Stomach (tissue), 9 donors: ENCODE measurements around the gene EXOC3. TPM values are rescaled to one million over a fixed set of nuclear protein-coding genes. Genes with fewer than 3 reads are reported as not detected.

Experiments
- DNase-seq, 2 donors: peaks; one replicate each; pipeline versions ENCODE4 v3.0.0 to v3.0.0-alpha.2; 2013 to 2019
- H3K27ac ChIP-seq, 5 donors: fragments of 200-600 bp in 4 of 5; sonication (generic) in 4 of 5; one replicate each; pipeline ENCODE4 v1.5.1; 2013 to 2019; ENCODE audit warnings: mild to moderate bottlenecking in 1 of 5, moderate library complexity in 1 of 5
- H3K27me3 ChIP-seq, 3 donors: fragments of 200-600 bp; sonication (generic); one replicate each; pipeline ENCODE4 v1.5.1; 2017 to 2019; ENCODE audit warnings: mixed run types in 1 of 3
- H3K36me3 ChIP-seq, 4 donors: fragments of 200-600 bp; sonication (generic); 1 replicate in 3 of 4; 2 replicates in 1 of 4; pipeline ENCODE4 v1.5.1; 2016 to 2019
- H3K4me1 ChIP-seq, 4 donors: fragments of 200-600 bp; sonication (generic); one replicate each; pipeline ENCODE4 v1.5.1; 2016 to 2019
- H3K4me3 ChIP-seq, 4 donors: fragments of 200-600 bp; sonication (generic) in 3 of 4; one replicate each; pipeline ENCODE4 v1.5.1; 2016 to 2019; ENCODE audit warnings: mild to moderate bottlenecking in 1 of 4
- H3K9me3 ChIP-seq, 4 donors: fragments of 200-600 bp; sonication (generic); one replicate each; pipeline ENCODE4 v1.5.1; 2016 to 2019
- CTCF ChIP-seq, 7 experiments: fragments of 450-650 bp in 4 of 7; fragments of 200-600 bp in 3 of 7; sonication (generic) in 3 of 7; IDR thresholded peaks; one replicate each; pipeline ENCODE4 v1.5.1; 2016 to 2019; ENCODE audit warnings: antibody characterized with exemption in 7 of 7, control low read depth in 2 of 7, mild to moderate bottlenecking in 1 of 7
- EP300 ChIP-seq: sonication (generic); formaldehyde crosslinking; IDR thresholded peaks from one replicate; pipeline ENCODE4 v1.6.1; 2017; ENCODE audit warnings: antibody characterized with exemption
- POLR2A ChIP-seq, 4 donors: fragments of 450-650 bp; IDR thresholded peaks; one replicate each; pipeline ENCODE4 v1.6.1; 2016; ENCODE audit warnings: antibody characterized with exemption in 4 of 4, control low read depth in 2 of 4, mild to moderate bottlenecking in 1 of 4, moderate library complexity in 1 of 4
- POLR2AphosphoS5 ChIP-seq, 3 donors: sonication (generic); formaldehyde crosslinking; IDR thresholded peaks; one replicate each; pipeline ENCODE4 v1.6.1; 2016; ENCODE audit warnings: antibody characterized with exemption in 3 of 3
- whole genome bisulfite sequencing, 5 donors: extraction: QIAGEN DNeasy Blood & Tissue Kit in 3 of 5; methylation state at CpG; one replicate each; pipeline versions ENCODE4 v1.1.5 to v1.1.7; 2013 to 2018; 5-methylcytosine and 5-hydroxymethylcytosine counted together
- intact Hi-C: fragments of 100-400 bp; cut with DNase I; formaldehyde crosslinking; loops from one replicate; pipeline ENCODE4 v1.15.1; 2023; ENCODE audit warnings: low total_unique reads
- polyA plus RNA-seq, 3 donors: library from polyadenylated mRNA; stranded (reverse); fragments of 200-250 nt; gene quantifications; one replicate each; pipeline ENCODE4 v1.2.3, GENCODE V29; 2013
- total RNA-seq, 5 donors: library from RNA; depleted of rRNA; stranded (reverse); fragments of >200 nt; gene quantifications; one replicate each; pipeline versions ENCODE4 v1.1.0 to v1.2.3, GENCODE V29; 2014 to 2016
- donor health status: healthy with polysubstance abuse.
- donor health status: Bipolar disorder and iron deficiency.
- donor health status: healthy.

The EXOC3 gene
- total and polyA plus RNA-seq, 8 donors: 29.9 to 133 (median 59.3) TPM

- WGBS, 5 donors: 79 to 86% (median 82%) methylated on average over 20 of the region's 20 CpGs
- intact Hi-C loops: no loop called here
- H3K9me3 ChIP-seq: no peaks in the 10 kb centered on the region
Measured at GRCh38 chr5:402615-403359, 40.2 kb upstream of the EXOC3 start.

GRCh38 chr5:403995-404394 is 39.0 kb upstream of the EXOC3 start:
- no peak overlapping the region for H3K27ac ChIP-seq
- peaks cover 0 to 25% (median 0%) of the 10 kb centered on the region in 3 donors for H3K27me3 ChIP-seq
- WGBS, 5 donors: 92 to 94% (median 93%) methylated on average over 11 of the region's 11 CpGs
- no peak for TF ChIP-seq CTCF (IDR thresholded peaks at IDR 0.05)
- no peak for TF ChIP-seq EP300
- TF ChIP-seq POLR2A (IDR thresholded peaks at IDR 0.05): no peak
- TF ChIP-seq POLR2AphosphoS5 (IDR thresholded peaks at IDR 0.05): no peak
- H3K4me3 ChIP-seq: no peak overlapping the region
- H3K36me3 ChIP-seq: no peaks in the 10 kb centered on the region
- no peaks in the 10 kb centered on the region for H3K9me3 ChIP-seq
- no peak for DNase-seq
- peaks cover 10 to 18% (median 10%) of the 10 kb centered on the region in 4 donors for H3K4me1 ChIP-seq
- intact Hi-C loops: no loop called here

More at GRCh38 chr5:402615-403359, 40.2 kb upstream of the EXOC3 start:
- TF ChIP-seq POLR2AphosphoS5 (IDR thresholded peaks at IDR 0.05) (no peak), EP300 (no peak), CTCF (IDR thresholded peaks at IDR 0.05) (no peak)
- Histone ChIP-seq H3K36me3 (no peaks in the 10 kb centered on the region), H3K4me1 (peaks cover 10 to 18% (median 11%) of the 10 kb centered on the region in 4 donors), H3K27ac (no peak overlapping the region), H3K4me3 (no peak overlapping the region), H3K27me3 (peaks cover 0 to 33% (median 0%) of the 10 kb centered on the region in 3 donors)
- no peak for DNase-seq

GRCh38 chr5:404666-405241 is 38.2 kb upstream of the EXOC3 start:
- DNase-seq: no peak

GRCh38 chr5:405421-405820 is 37.6 kb upstream of the EXOC3 start:
- H3K4me3 ChIP-seq: no peak overlapping the region
- 88 to 90% (median 89%) methylated on average over 14 to 18 of the region's 18 CpGs for WGBS, 5 donors
- H3K4me1 ChIP-seq: peaks cover 0 to 4% (median 0%) of the 10 kb centered on the region in 4 donors
- H3K27ac ChIP-seq: no peak overlapping the region
- TF ChIP-seq POLR2AphosphoS5 (IDR thresholded peaks at IDR 0.05): no peak
- TF ChIP-seq POLR2A (IDR thresholded peaks at IDR 0.05): no peak
- TF ChIP-seq EP300: no peak
- no peak for TF ChIP-seq CTCF (IDR thresholded peaks at IDR 0.05)
- H3K9me3 ChIP-seq: no peaks in the 10 kb centered on the region
- no peaks in the 10 kb centered on the region for H3K36me3 ChIP-seq
- DNase-seq: no peak
- intact Hi-C loops: no loop called here
- peaks cover 0 to 11% (median 0%) of the 10 kb centered on the region in 3 donors for H3K27me3 ChIP-seq

More at GRCh38 chr5:404666-405241, 38.2 kb upstream of the EXOC3 start:
- Histone ChIP-seq H3K9me3 (no peaks in the 10 kb centered on the region), H3K4me1 (peaks cover 3 to 11% (median 6%) of the 10 kb centered on the region in 4 donors), H3K27ac (no peak overlapping the region), H3K27me3 (peaks cover 0 to 17% (median 0%) of the 10 kb centered on the region in 3 donors), H3K4me3 (no peak overlapping the region), H3K36me3 (no peaks in the 10 kb centered on the region)
- no peak for TF ChIP-seq POLR2A (IDR thresholded peaks at IDR 0.05)
- no peak for TF ChIP-seq CTCF (IDR thresholded peaks at IDR 0.05)
- TF ChIP-seq POLR2AphosphoS5 (IDR thresholded peaks at IDR 0.05): no peak
- WGBS, 5 donors: 84 to 91% (median 89%) methylated on average over 12 of the region's 12 CpGs
- intact Hi-C loops: no loop called here
